ENCODE results near the gene SUGCT. TPM values are rescaled to one million over a fixed set of nuclear protein-coding genes. Genes with fewer than 3 reads are reported as not detected.
"Not testable (repeated sequence)": the region's sequence is repeated elsewhere in the genome, so short reads cannot be mapped to it uniquely, and the experiment has no call there.

Gene SUGCT
- total and polyA plus RNA-seq, 9 of the 15 experiments (the other 6 are each of a cell fraction or from before 2014, with no cell fraction given): 0.58 to 2.5 (median 1.4) TPM

DNA sequence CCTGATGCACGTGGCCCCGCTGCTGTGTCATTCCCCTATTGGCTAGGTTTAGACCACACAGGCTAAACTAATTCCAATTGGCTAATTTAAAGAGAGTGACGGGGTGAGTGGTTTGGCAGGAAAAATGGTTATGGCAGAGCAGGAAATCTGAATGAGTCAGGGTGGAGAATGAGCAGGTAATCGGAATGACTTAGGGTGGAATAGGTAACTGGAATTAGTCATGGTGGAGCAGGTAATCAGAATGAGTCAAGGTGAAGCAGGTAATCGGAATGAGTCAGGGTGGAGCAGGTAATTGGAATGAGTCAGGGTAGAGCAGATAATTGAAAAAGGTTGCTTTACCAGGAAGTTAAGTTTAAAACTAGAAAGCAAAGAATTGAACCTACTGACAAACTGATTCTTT lies 7.1 kb downstream of the SUGCT start:
- H4K20me1 ChIP-seq (replicated peaks; ENCODE audit: control insufficient read depth, insufficient read depth, low read length); H3K4me2 ChIP-seq (ENCODE audit: insufficient read depth, low read length); H3K9ac ChIP-seq (ENCODE audit: insufficient read depth in 1 of 2, low read depth in 2 of 2, low read length in 2 of 2); in situ Hi-C loops (cut with MboI); H3K79me2 ChIP-seq (ENCODE audit: control insufficient read depth, insufficient read depth, low read length); H3K9me1 ChIP-seq (ENCODE audit: control insufficient read depth, insufficient read depth, low read length); CTCF ChIA-PET (ENCODE audit: low intra/inter-chr PET ratio); ATAC-seq; H3K9me3 ChIP-seq (replicated peaks; ENCODE audit: control insufficient read depth, insufficient read depth, low read depth, low read length); DNase-seq (ENCODE audit: extremely low read depth in 1 of 4, low spot score in 3 of 4); BruUV-seq (replicated peaks); H3K27me3 ChIP-seq (ENCODE audit: control insufficient read depth in 2 of 2, insufficient read depth in 2 of 2, low read length in 2 of 2); H3K4me1 ChIP-seq (replicated peaks in 1 of 2; ENCODE audit: control insufficient read depth in 2 of 2, insufficient read depth in 2 of 2, low read length in 2 of 2); intact Hi-C loops (cut with micrococcal nuclease); H3K4me3 ChIP-seq; H3K36me3 ChIP-seq (ENCODE audit: control insufficient read depth, insufficient read depth, low read length); FAIRE-seq; H3K27ac ChIP-seq (ENCODE audit: extremely low read depth, low read depth, low read length); H2AFZ ChIP-seq (ENCODE audit: low read depth, low read length): not testable (repeated sequence)
- POLR2A ChIA-PET: interaction anchor here (0.6 kb wide), 1 partner anchor 34 kb away, joined by 3 read pairs; no protein-coding TSS in a partner anchor
- WGBS (ENCODE audit: insufficient coverage, low coverage, missing lambda C conversion rate): 2% methylated on average over 5 of the region's 5 CpGs

DNA sequence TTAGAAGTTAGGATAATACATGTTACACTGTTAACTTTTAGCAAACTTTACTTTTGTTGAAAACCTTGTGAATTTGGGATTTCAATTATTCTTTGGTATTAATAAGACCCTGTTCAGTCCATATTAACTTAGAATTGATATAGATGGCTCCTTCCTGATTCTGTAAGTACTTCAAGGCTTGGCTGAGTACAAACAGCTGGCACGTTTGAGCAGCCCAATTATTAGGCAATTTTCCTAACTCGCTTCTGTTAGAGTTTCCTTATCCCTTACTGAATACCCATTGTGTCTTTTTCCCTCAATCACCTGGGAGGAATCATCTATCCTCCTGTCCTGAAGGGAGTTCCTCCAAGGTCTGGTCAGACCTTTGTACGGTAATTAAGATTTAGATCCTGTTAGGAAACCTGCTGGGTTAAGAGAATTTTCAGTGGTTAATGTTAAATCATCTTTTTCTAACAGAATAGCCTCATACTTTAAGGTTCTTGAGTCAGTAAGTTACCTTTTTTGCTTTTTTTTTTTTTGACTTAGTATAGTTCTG lies 10.9 kb downstream of the SUGCT start:
- CTCF ChIA-PET (ENCODE audit: low intra/inter-chr PET ratio); BruUV-seq (replicated peaks); H4K20me1 ChIP-seq (replicated peaks; ENCODE audit: control insufficient read depth, insufficient read depth, low read length); POLR2A ChIA-PET; H3K9ac ChIP-seq (ENCODE audit: insufficient read depth in 1 of 2, low read depth in 2 of 2, low read length in 2 of 2); DNase-seq (ENCODE audit: extremely low read depth in 1 of 4, low spot score in 3 of 4); in situ Hi-C loops (cut with MboI); ATAC-seq; H3K36me3 ChIP-seq (ENCODE audit: control insufficient read depth, insufficient read depth, low read length); H3K4me1 ChIP-seq (replicated peaks in 1 of 2; ENCODE audit: control insufficient read depth in 2 of 2, insufficient read depth in 2 of 2, low read length in 2 of 2); H3K27ac ChIP-seq (ENCODE audit: extremely low read depth, low read depth, low read length); H3K4me2 ChIP-seq (ENCODE audit: insufficient read depth, low read length); H3K79me2 ChIP-seq (ENCODE audit: control insufficient read depth, insufficient read depth, low read length); H3K4me3 ChIP-seq; H3K9me3 ChIP-seq (replicated peaks; ENCODE audit: control insufficient read depth, insufficient read depth, low read depth, low read length); FAIRE-seq; H3K9me1 ChIP-seq (ENCODE audit: control insufficient read depth, insufficient read depth, low read length); intact Hi-C loops (cut with micrococcal nuclease); H2AFZ ChIP-seq (ENCODE audit: low read depth, low read length): not testable (repeated sequence)
- peaks cover 2 to 11% of the 10 kb centered on the region in 2 experiments; a peak in 3 of 5 replicates for H3K27me3 ChIP-seq (ENCODE audit: control insufficient read depth in 2 of 2, insufficient read depth in 2 of 2, low read length in 2 of 2)
- 5% methylated on average over 3 of the region's 3 CpGs for WGBS (ENCODE audit: insufficient coverage, low coverage, missing lambda C conversion rate)

All from K562 (cell line).